Endothelial cell of umbilical vein (primary cell): Measurements from ENCODE around the gene ODF4. TPM values are rescaled to one million over a fixed set of nuclear protein-coding genes. Genes with fewer than 3 reads are reported as not detected.
"Not testable (repeated sequence)": the region's sequence is repeated elsewhere in the genome, so short reads cannot be mapped to it uniquely, and the experiment has no call there.

Experiments
- BruUV-seq: library from RNA; stranded (reverse); fragments of 400-500 nt; replicated peaks from 2 replicates; lab custom pipeline; 2021; lab: Mats Ljungman, UMichigan
- CTCF ChIA-PET: fragments of 300-600, 350-600 bp; sonication (Branson Sonifier 250); formaldehyde crosslinking; loops from one replicate; lab custom pipeline; 2021; ENCODE audit warnings: antibody characterized with exemption, inconsistent platforms; lab: Charles Lee
- POLR2A ChIA-PET: fragments of 300-600, 350-600 bp; sonication (Branson Sonifier 250); formaldehyde crosslinking; loops from one replicate; lab custom pipeline; 2021; ENCODE audit warnings: antibody characterized with exemption, inconsistent platforms; lab: Charles Lee
- DNase-seq: peaks from one replicate; pipeline ENCODE4 v3.0.0-alpha.2; 2011; ENCODE audit warnings: low read depth, low spot score
- FAIRE-seq: peaks from 2 replicates; lab custom pipeline; 2011; peaks lifted over from hg19 to GRCh38; lab: Jason Lieb, UNC
- H2AFZ ChIP-seq: 2 replicates; pipeline ENCODE4 v1.6.0; 2012; ENCODE audit warnings: low read depth, low read length, control low read depth, inconsistent platforms
- H3K27ac ChIP-seq: 2 replicates; pipeline ENCODE4 v1.5.1; 2011; ENCODE audit warnings: low read depth, mild to moderate bottlenecking, control low read depth, low read length, moderate library complexity; ENCODE audit not compliant: insufficient read depth
- H3K27me3 ChIP-seq, 2 experiments: 2 replicates each; pipeline versions ENCODE4 v1.6.0 to v1.6.1; 2011; ENCODE audit warnings: low read length in 2 of 2, mixed read lengths in 1 of 2; ENCODE audit not compliant: control insufficient read depth in 2 of 2, insufficient read depth in 2 of 2
- H3K36me3 ChIP-seq, 2 experiments: 2 replicates in 1 of 2; 3 replicates in 1 of 2; pipeline ENCODE4 v1.5.1; 2011; ENCODE audit warnings: low read length in 2 of 2, mild to moderate bottlenecking in 1 of 2, moderate library complexity in 1 of 2; ENCODE audit not compliant: control insufficient read depth in 2 of 2, insufficient read depth in 2 of 2; ENCODE audit errors: extremely low read depth in 1 of 2
- H3K4me1 ChIP-seq: 3 replicates; pipeline ENCODE4 v1.5.1; 2011; ENCODE audit warnings: mild to moderate bottlenecking, low read length; ENCODE audit not compliant: control insufficient read depth, insufficient read depth; ENCODE audit errors: extremely low read depth
- H3K4me2 ChIP-seq: 2 replicates; pipeline ENCODE4 v1.6.1; 2011; ENCODE audit warnings: low read length, control low read depth, mixed read lengths; ENCODE audit not compliant: insufficient read depth
- H3K4me3 ChIP-seq, 3 experiments: fragments of 200-600 bp in 1 of 3; sonication (generic), shearing (Covaris generic) in 1 of 3; replicated peaks in 1 of 3; 2 replicates each; pipeline ENCODE4 v1.5.1; 2011 to 2016; ENCODE audit warnings: control low read depth in 3 of 3, low read length in 3 of 3, mild to moderate bottlenecking in 2 of 3, inconsistent platforms in 1 of 3, low read depth in 1 of 3, moderate library complexity in 1 of 3; ENCODE audit not compliant: insufficient read depth in 1 of 3
- H3K79me2 ChIP-seq: 2 replicates; pipeline ENCODE4 v1.6.0; 2012; ENCODE audit warnings: low read length, inconsistent platforms; ENCODE audit not compliant: control insufficient read depth, insufficient read depth
- H3K9ac ChIP-seq: replicated peaks from 2 replicates; pipeline ENCODE3; 2011; ENCODE audit warnings: low read length, control low read depth; ENCODE audit not compliant: insufficient read depth; ENCODE audit errors: extremely low read depth
- H3K9me1 ChIP-seq: replicated peaks from 3 replicates; pipeline ENCODE4 v1.6.0; 2011; ENCODE audit warnings: mild to moderate bottlenecking, low read length; ENCODE audit not compliant: control insufficient read depth, insufficient read depth; ENCODE audit errors: extremely low read depth
- H3K9me3 ChIP-seq: replicated peaks from 2 replicates; pipeline ENCODE4 v1.5.1; 2012; ENCODE audit warnings: low read length, inconsistent platforms; ENCODE audit not compliant: control insufficient read depth, insufficient read depth
- H4K20me1 ChIP-seq: replicated peaks from 2 replicates; pipeline ENCODE3; 2011; ENCODE audit warnings: mild to moderate bottlenecking, low read length; ENCODE audit not compliant: control insufficient read depth, insufficient read depth; ENCODE audit errors: extremely low read depth
- CTCF ChIP-seq, 2 donors: IDR thresholded peaks; 1 replicate in 1 of 2; 2 replicates in 1 of 2; pipeline ENCODE4 v1.5.1; 2011; ENCODE audit warnings: low read length in 2 of 2, mild to moderate bottlenecking in 2 of 2, moderate library complexity in 2 of 2, control low read depth in 1 of 2, inconsistent platforms in 1 of 2, low read depth in 1 of 2; ENCODE audit not compliant: insufficient read depth in 1 of 2; ENCODE audit errors: extremely low read depth in 1 of 2
- EZH2 ChIP-seq: IDR thresholded peaks from 2 replicates; pipeline ENCODE4 v1.6.1; 2012; ENCODE audit warnings: borderline replicate concordance, low read depth, mild to moderate bottlenecking, moderate library complexity, low read length, inconsistent platforms; ENCODE audit not compliant: severe bottlenecking
- FOS ChIP-seq: IDR thresholded peaks from 2 replicates; pipeline ENCODE4 v1.6.1; 2011; ENCODE audit warnings: mild to moderate bottlenecking, low read length, moderate library complexity, borderline replicate concordance; ENCODE audit not compliant: insufficient read depth
- GATA2 ChIP-seq: IDR thresholded peaks from 2 replicates; pipeline ENCODE4 v1.7.0; 2011; ENCODE audit warnings: low read depth, mild to moderate bottlenecking, moderate library complexity, mixed read lengths, low read length; ENCODE audit not compliant: insufficient read length, insufficient read depth
- JUN ChIP-seq: IDR thresholded peaks from 2 replicates; pipeline ENCODE4 v1.6.1; 2011; ENCODE audit warnings: borderline replicate concordance, low read depth; ENCODE audit not compliant: insufficient read length, insufficient read depth
- MAX ChIP-seq: IDR thresholded peaks from 2 replicates; pipeline ENCODE4 v1.6.1; 2011; ENCODE audit not compliant: insufficient read depth, insufficient read length
- MYC ChIP-seq: IDR thresholded peaks from one replicate; pipeline ENCODE4 v1.6.1; 2011; ENCODE audit warnings: mild to moderate bottlenecking, low read depth, low read length
- POLR2A ChIP-seq: IDR thresholded peaks from 2 replicates; pipeline ENCODE4 v1.6.1; 2012; ENCODE audit warnings: low read depth, mild to moderate bottlenecking, control low read depth, low read length
- POLR2AphosphoS5 ChIP-seq: IDR thresholded peaks from 2 replicates; pipeline ENCODE4 v1.6.1; 2012; ENCODE audit warnings: low read depth, mild to moderate bottlenecking, control low read depth, low read length, moderate library complexity; ENCODE audit not compliant: insufficient read depth
- dilution Hi-C: fragments of 300-500 bp; cut with MboI; formaldehyde crosslinking; loops from one replicate; pipeline ENCODE4 v1.15.0; 2019; ENCODE audit warnings: low sequenced_read_pairs; ENCODE audit not compliant: extremely low pct_ligation_motif_present
- intact Hi-C: fragments of 100-400 bp; cut with micrococcal nuclease; formaldehyde crosslinking; loops from one replicate; pipeline ENCODE4 v1.10.0; 2022
- polyA plus RNA-seq, 4 experiments: library from polyadenylated mRNA; depleted of rRNA in 3 of 4; stranded (reverse) in 3 of 4; unstranded in 1 of 4; fragments of >200 nt; gene quantifications; 2 replicates each; pipeline versions ENCODE4 v1.2.1 to v1.2.3, GENCODE V29; 2011 to 2012; ENCODE audit warnings: missing spikeins in 1 of 4
- total RNA-seq: library from RNA; stranded (reverse); gene quantifications from 2 replicates; pipeline ENCODE4 v1.2.3, GENCODE V29; 2021

ODF4 gene
- total and polyA plus RNA-seq, 2 donors (not counting 3 experiments of a cell fraction or from before 2014, with no cell fraction given) = not detected

GRCh38 chr17:8377422-8377821 lies 37.8 kb downstream of the ODF4 start:
- FAIRE-seq = no peak
- dilution Hi-C loops = no loop called here
- H3K4me2 ChIP-seq = no peak overlapping the region
- H3K9me1 ChIP-seq = no peaks in the 10 kb centered on the region
- TF ChIP-seq EZH2 (no peak), GATA2 (no peak), POLR2AphosphoS5 (no peak), FOS (no peak), JUN (no peak), CTCF (IDR thresholded peaks at IDR 0.05; ENCODE audit: extremely low read depth in 1 of 2, insufficient read depth in 1 of 2, low read depth in 1 of 2, low read length in 2 of 2) (no peak), POLR2A (no peak), MAX (no peak), MYC (no peak)
- H3K27me3 ChIP-seq = no peaks in the 10 kb centered on the region
- no peak overlapping the region for H3K9ac ChIP-seq
- no TSS peak for BruUV-seq
- no peaks in the 10 kb centered on the region for H3K9me3 ChIP-seq
- peaks cover 41% of the 10 kb centered on the region for H3K79me2 ChIP-seq
- no peak overlapping the region for H3K4me3 ChIP-seq
- POLR2A ChIA-PET = interaction anchor here (1.1 to 2.9 kb wide), 4 partner anchors 17 to 89 kb away, joined by 3 to 21 read pairs (median 10); partner anchors contain the start of gene RANGRF
- intact Hi-C loops = no loop called here
- H2AFZ ChIP-seq = no peak overlapping the region
- H3K36me3 ChIP-seq = peaks cover 23 to 30% of the 10 kb centered on the region in 2 experiments
- CTCF ChIA-PET = interaction anchor here (1.1 to 3.3 kb wide), 9 partner anchors 15 to 122 kb away, joined by 3 to 39 read pairs (median 7); partner anchors contain the start of gene SLC25A35
- peaks cover 33% of the 10 kb centered on the region for H3K4me1 ChIP-seq
- no peak for DNase-seq
- H4K20me1 ChIP-seq = no peaks in the 10 kb centered on the region
- H3K27ac ChIP-seq = no peak overlapping the region

- intact Hi-C loops, H3K9me3 ChIP-seq, H4K20me1 ChIP-seq, DNase-seq, H2AFZ ChIP-seq, H3K27ac ChIP-seq, dilution Hi-C loops, H3K27me3 ChIP-seq, H3K4me2 ChIP-seq, H3K9me1 ChIP-seq, FAIRE-seq, H3K4me3 ChIP-seq, H3K9ac ChIP-seq, BruUV-seq: not testable (repeated sequence)
- Histone ChIP-seq H3K79me2 (peaks cover 46% of the 10 kb centered on the region), H3K4me1 (peaks cover 33% of the 10 kb centered on the region), H3K36me3 (peaks cover 23 to 30% of the 10 kb centered on the region in 2 experiments)
- ChIA-PET CTCF (interaction anchor here (2.4 to 3.2 kb wide), 2 partner anchors 18 to 43 kb away, joined by 16 to 22 read pairs; no protein-coding TSS in a partner anchor), POLR2A (interaction anchor here (2.9 kb wide), 1 partner anchor 52 kb away, joined by 16 read pairs; no protein-coding TSS in a partner anchor)
Observed at GRCh38 chr17:8378117-8378516, 38.5 kb downstream of the ODF4 start.
